GM12878 (cell line): ENCODE measurements around the gene RTN4. TPM values are rescaled to one million over a fixed set of nuclear protein-coding genes. Genes with fewer than 3 reads are reported as not detected.

Source experiments
- ATAC-seq: fragments of 200-7000 bp; cut with Tn5 transposase; 3 replicates; pipeline ENCODE4 v1.9.1; 2020; ENCODE audit warnings: mild to moderate bottlenecking, moderate library complexity
- BruUV-seq: library from RNA; stranded (reverse); fragments of 400-500 nt; replicated peaks from 2 replicates; lab custom pipeline; 2021; lab: Mats Ljungman, UMichigan
- CTCF ChIA-PET: fragments of 300-600 bp; sonication (Branson Sonifier 250); formaldehyde crosslinking; extraction: SDS; loops from one replicate; lab custom pipeline; 2021; ENCODE audit warnings: inconsistent platforms; lab: Yijun Ruan, JAX
- POLR2A ChIA-PET: fragments of 350-600 bp; formaldehyde crosslinking; extraction: SDS; loops from one replicate; lab custom pipeline; 2021; ENCODE audit warnings: inconsistent platforms; lab: Charles Lee
- RAD21 ChIA-PET: fragments of 300-600 bp; sonication (Branson Sonifier 250); formaldehyde crosslinking; loops from one replicate; lab custom pipeline; 2023; ENCODE audit warnings: antibody characterized with exemption; ENCODE audit not compliant: unreplicated experiment; lab: Charles Lee
- SMC1A ChIA-PET: fragments of 300-600 bp; sonication (Branson Sonifier 250); formaldehyde crosslinking; loops from one replicate; lab custom pipeline; 2023; ENCODE audit not compliant: unreplicated experiment, uncharacterized antibody; lab: Charles Lee
- DNase-seq: peaks from one replicate; pipeline ENCODE4 v3.0.0-alpha.2; 2011; ENCODE audit warnings: low read depth, low spot score
- FAIRE-seq: peaks from 3 replicates; lab custom pipeline; 2011; peaks lifted over from hg19 to GRCh38; lab: Jason Lieb, UNC
- H2AFZ ChIP-seq: 2 replicates; pipeline ENCODE4 v1.6.0; 2011; ENCODE audit warnings: low read depth, low read length, control low read depth; ENCODE audit not compliant: control insufficient read depth
- H3K27ac ChIP-seq: 2 replicates; pipeline ENCODE4 v1.5.1; 2011; ENCODE audit warnings: control low read depth; ENCODE audit not compliant: control insufficient read depth, insufficient read depth
- H3K27me3 ChIP-seq, 2 experiments: replicated peaks in 1 of 2; 2 replicates each; pipeline versions ENCODE4 v1.6.0 to v1.6.1; 2011; ENCODE audit warnings: low read length in 1 of 2; ENCODE audit not compliant: control insufficient read depth in 2 of 2, insufficient read depth in 2 of 2
- H3K36me3 ChIP-seq, 2 experiments: 2 replicates each; pipeline ENCODE4 v1.5.1; 2011; ENCODE audit warnings: low read length in 1 of 2; ENCODE audit not compliant: control insufficient read depth in 2 of 2, insufficient read depth in 2 of 2
- H3K4me1 ChIP-seq: 2 replicates; pipeline ENCODE4 v1.6.1; 2011; ENCODE audit warnings: mild to moderate bottlenecking, low read length, moderate library complexity, mixed read lengths; ENCODE audit not compliant: control insufficient read depth, insufficient read depth
- H3K4me2 ChIP-seq: 2 replicates; pipeline ENCODE4 v1.6.0; 2011; ENCODE audit warnings: control low read depth; ENCODE audit not compliant: control insufficient read depth, insufficient read depth
- H3K4me3 ChIP-seq: fragments of 200-600 bp; sonication (generic); 2 replicates; pipeline ENCODE4 v1.5.1; 2016
- H3K79me2 ChIP-seq: 2 replicates; pipeline ENCODE4 v1.6.0; 2011; ENCODE audit warnings: low read length; ENCODE audit not compliant: control insufficient read depth, insufficient read depth
- H3K9ac ChIP-seq: 2 replicates; pipeline ENCODE4 v1.8.0; 2011; ENCODE audit warnings: low read length, control low read depth, mixed read lengths; ENCODE audit not compliant: control insufficient read depth, insufficient read depth
- H3K9me3 ChIP-seq: replicated peaks from 3 replicates; pipeline ENCODE4 v1.5.1; 2011; ENCODE audit warnings: mild to moderate bottlenecking, low read length; ENCODE audit not compliant: control insufficient read depth, insufficient read depth
- H4K20me1 ChIP-seq: 2 replicates; pipeline ENCODE4 v1.6.0; 2011; ENCODE audit not compliant: control insufficient read depth, insufficient read depth
- BACH1 ChIP-seq: fragments of 450-650 bp; IDR thresholded peaks from 2 replicates; pipeline ENCODE4 v1.6.1; 2017; ENCODE audit warnings: mild to moderate bottlenecking, borderline replicate concordance
- BMI1 ChIP-seq: fragments of 450-650 bp; IDR thresholded peaks from 2 replicates; pipeline ENCODE4 v1.6.1; 2016; ENCODE audit warnings: mild to moderate bottlenecking, moderate library complexity, borderline replicate concordance
- CBX3 ChIP-seq: fragments of 200-600 bp; sonication (generic); IDR thresholded peaks from 2 replicates; pipeline ENCODE4 v1.6.1; 2016; ENCODE audit warnings: low read depth, borderline replicate concordance
- CBX5 ChIP-seq: sonication (generic); IDR thresholded peaks from 2 replicates; pipeline ENCODE4 v1.6.1; 2016; ENCODE audit warnings: low read depth, moderate library complexity, mild to moderate bottlenecking, inconsistent platforms
- MTA2 ChIP-seq: fragments of 450-650 bp; IDR thresholded peaks from 2 replicates; pipeline ENCODE4 v1.6.1; 2016; ENCODE audit warnings: low read depth, mild to moderate bottlenecking, moderate library complexity
- PAX5 ChIP-seq: IDR thresholded peaks from 2 replicates; pipeline ENCODE4 v1.6.1; 2011; ENCODE audit warnings: low read depth, low read length, borderline replicate concordance
- RUNX3 ChIP-seq: IDR thresholded peaks from 2 replicates; pipeline ENCODE4 v1.6.1; 2012; ENCODE audit warnings: low read length, inconsistent platforms
- YY1 ChIP-seq: IDR thresholded peaks from 2 replicates; pipeline ENCODE4 v1.6.1; 2011; ENCODE audit warnings: low read depth, mild to moderate bottlenecking, low read length
- ZNF24 ChIP-seq: fragments of 450-650 bp; IDR thresholded peaks from 2 replicates; pipeline ENCODE4 v1.6.1; 2017; ENCODE audit warnings: antibody characterized with exemption, mild to moderate bottlenecking
- WGBS: methylation state at CpG from one replicate; pipeline ENCODE4 v1.1.6; 2016; ENCODE audit warnings: low lambda C conversion rate; ENCODE audit not compliant: insufficient replicate concordance, insufficient coverage; ENCODE audit errors: missing lambda C conversion rate; 5-methylcytosine and 5-hydroxymethylcytosine counted together
- in situ Hi-C: fragments of 300-500 bp; cut with MboI; formaldehyde crosslinking; loops from 9 replicates; pipeline ENCODE4 v1.14.3; 2018; ENCODE audit warnings: mixed read lengths
- intact Hi-C: fragments of 100-400 bp; cut with micrococcal nuclease; formaldehyde crosslinking; loops from one replicate; pipeline ENCODE4 v1.14.2; 2022; ENCODE audit not compliant: unreplicated experiment
- polyA plus RNA-seq, 11 experiments: library from polyadenylated mRNA; depleted of rRNA in 4 of 11; unstranded in 6 of 11; stranded (reverse) in 5 of 11; fragments of >200 nt; fragmentation: Nextera tagmentation in 4 of 11; fragmentation: Illumina TruSeq in 1 of 11; extraction: Ambion mirVana in 4 of 11; extraction: Trizol in 1 of 11; gene quantifications; 1 replicate in 1 of 11; 2 replicates in 10 of 11; pipeline versions ENCODE4 v1.2.1 to v1.2.3, GENCODE V29; 2011 to 2016; ENCODE audit warnings: inconsistent platforms in 2 of 11, missing spikeins in 2 of 11, low read depth in 1 of 11
- total RNA-seq, 4 experiments: library from RNA; depleted of rRNA in 3 of 4; stranded (reverse); fragments of >200 nt in 3 of 4; fragmentation: Illumina TruSeq in 1 of 4; extraction: Trizol in 1 of 4; gene quantifications; 2 replicates each; pipeline versions ENCODE4 v1.2.1 to v1.2.3, GENCODE V29; 2013 to 2021
- TF ChIP-seq, protein P1 (sequence below): fragments of 450-650 bp; IDR thresholded peaks from 2 replicates; pipeline ENCODE4 v1.6.1; 2016; ENCODE audit warnings: mild to moderate bottlenecking

RTN4 gene
- total and polyA plus RNA-seq, 10 of the 15 experiments (the other 5 are each of a cell fraction or from before 2014, with no cell fraction given): 56.0 to 133 (median 83.3) TPM

DNA sequence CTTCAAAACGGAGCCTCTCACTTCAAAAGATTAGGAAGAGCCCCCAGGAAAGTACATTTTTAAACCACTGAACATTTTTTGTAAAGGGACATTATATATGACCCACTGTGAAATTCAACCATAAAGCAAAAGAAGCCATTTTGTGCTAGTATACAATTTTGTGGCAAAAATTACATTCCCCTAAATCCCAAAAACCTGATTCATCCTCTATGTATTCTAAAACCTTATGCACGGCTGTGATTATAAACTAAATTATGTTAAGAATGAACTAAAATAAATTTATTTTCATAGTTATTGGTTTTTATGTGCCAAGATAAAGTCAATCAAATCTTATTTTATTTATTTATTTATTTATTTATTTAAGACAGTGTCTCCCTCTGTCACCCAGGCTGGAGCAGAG is 48.5 kb downstream of the RTN4 start:
- ChIA-PET POLR2A (interaction anchor here (1.0 kb wide), 1 partner anchor 9 kb away, joined by 3 read pairs; no protein-coding TSS in a partner anchor), SMC1A (interaction anchor here (1.1 to 2.6 kb wide), 6 partner anchors 11 to 102 kb away, joined by 4 to 19 read pairs (median 4); no protein-coding TSS in a partner anchor), CTCF (interaction anchor here (1.0 to 1.9 kb wide), 7 partner anchors 10 to 166 kb away, joined by 3 to 5 read pairs (median 3); no protein-coding TSS in a partner anchor), RAD21 (interaction anchor here (1.7 kb wide), 1 partner anchor 167 kb away, joined by 3 read pairs; no protein-coding TSS in a partner anchor)
- no TSS peak for BruUV-seq
- peaks cover 14% of the 10 kb centered on the region; the same call in 1 of the 2 replicates for H3K4me1 ChIP-seq
- 47% methylated on average over 2 of the region's 2 CpGs for WGBS
- no peaks in the 10 kb centered on the region for H3K27me3 ChIP-seq
- H3K9ac ChIP-seq: no peak overlapping the region
- FAIRE-seq (no peak), DNase-seq (no peak), ATAC-seq (no peak)
- H2AFZ ChIP-seq: no peak overlapping the region
- no peaks in the 10 kb centered on the region for H3K36me3 ChIP-seq
- intact Hi-C loops: no loop called here
- no peaks in the 10 kb centered on the region for H4K20me1 ChIP-seq
- in situ Hi-C loops: no loop called here
- no peak overlapping the region for H3K4me3 ChIP-seq
- H3K9me3 ChIP-seq: no peaks in the 10 kb centered on the region
- no peak overlapping the region for H3K4me2 ChIP-seq
- peaks cover 68% of the 10 kb centered on the region for H3K79me2 ChIP-seq
- TF ChIP-seq, protein P1, sequence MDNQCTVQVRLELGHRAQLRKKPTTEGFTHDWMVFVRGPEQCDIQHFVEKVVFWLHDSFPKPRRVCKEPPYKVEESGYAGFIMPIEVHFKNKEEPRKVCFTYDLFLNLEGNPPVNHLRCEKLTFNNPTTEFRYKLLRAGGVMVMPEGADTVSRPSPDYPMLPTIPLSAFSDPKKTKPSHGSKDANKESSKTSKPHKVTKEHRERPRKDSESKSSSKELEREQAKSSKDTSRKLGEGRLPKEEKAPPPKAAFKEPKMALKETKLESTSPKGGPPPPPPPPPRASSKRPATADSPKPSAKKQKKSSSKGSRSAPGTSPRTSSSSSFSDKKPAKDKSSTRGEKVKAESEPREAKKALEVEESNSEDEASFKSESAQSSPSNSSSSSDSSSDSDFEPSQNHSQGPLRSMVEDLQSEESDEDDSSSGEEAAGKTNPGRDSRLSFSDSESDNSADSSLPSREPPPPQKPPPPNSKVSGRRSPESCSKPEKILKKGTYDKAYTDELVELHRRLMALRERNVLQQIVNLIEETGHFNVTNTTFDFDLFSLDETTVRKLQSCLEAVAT: no peak
- TF ChIP-seq BMI1: no peak
- no peak for TF ChIP-seq PAX5
- H3K27ac ChIP-seq: no peak overlapping the region

DNA sequence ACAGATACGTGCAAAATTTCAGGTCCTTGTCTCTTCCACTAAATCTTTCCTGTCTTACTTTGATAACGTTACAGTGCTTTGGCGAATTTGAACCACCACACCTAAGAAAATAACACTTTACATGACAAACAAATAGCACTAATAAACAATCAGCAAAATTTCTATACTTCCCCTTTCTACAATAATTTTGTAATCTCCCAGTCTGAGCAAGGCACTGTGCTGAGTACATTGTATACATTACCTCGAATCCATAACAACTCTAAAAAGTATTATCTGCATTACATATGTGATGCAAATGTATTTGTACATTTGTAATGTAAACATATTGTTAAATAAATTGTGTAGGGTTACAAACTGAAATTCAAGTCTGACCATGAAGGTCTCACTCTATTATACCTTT is 49.9 kb downstream of the RTN4 start:
- H3K79me2 ChIP-seq: peaks cover 73% of the 10 kb centered on the region
- H4K20me1 ChIP-seq: no peaks in the 10 kb centered on the region
- H3K27me3 ChIP-seq: no peaks in the 10 kb centered on the region
- RAD21 ChIA-PET: interaction anchor here (0.7 to 1.8 kb wide), 10 partner anchors 10 to 519 kb away, joined by 3 to 18 read pairs (median 6); partner anchors contain the start of genes CFAP36 and RTN4
- no peak overlapping the region for H3K27ac ChIP-seq
- H3K4me2 ChIP-seq: no peak overlapping the region
- H3K9ac ChIP-seq: no peak overlapping the region
- no peaks in the 10 kb centered on the region for H3K36me3 ChIP-seq
- FAIRE-seq: no peak
- intact Hi-C loops: no loop called here
- H2AFZ ChIP-seq: no peak overlapping the region
- TF ChIP-seq CBX3: no peak
- no peak for TF ChIP-seq RUNX3
- TF ChIP-seq MTA2: no peak
- TF ChIP-seq YY1: no peak
- no peak for TF ChIP-seq BACH1
- TF ChIP-seq ZNF24: no peak
- no peak for TF ChIP-seq CBX5
- no peak overlapping the region for H3K4me3 ChIP-seq
- POLR2A ChIA-PET: interaction anchor here (1.3 kb wide), 1 partner anchor 21 kb away, joined by 5 read pairs; no protein-coding TSS in a partner anchor
- CTCF ChIA-PET: interaction anchor here (1.0 to 1.6 kb wide), 5 partner anchors 10 to 165 kb away, joined by 3 to 9 read pairs (median 3); no protein-coding TSS in a partner anchor
- BruUV-seq: no TSS peak
- in situ Hi-C loops: no loop called here
- no peaks in the 10 kb centered on the region for H3K9me3 ChIP-seq
- H3K4me1 ChIP-seq: peaks cover 18% of the 10 kb centered on the region; the same call in 1 of the 2 replicates
- DNase-seq: no peak
- peak; percentile 55 for ATAC-seq
- SMC1A ChIA-PET: interaction anchor here (0.7 to 2.3 kb wide), 8 partner anchors 9 to 101 kb away, joined by 3 to 28 read pairs (median 6); no protein-coding TSS in a partner anchor
- WGBS: 75% methylated on average over 4 of the region's 4 CpGs
